DOHH2 (cell line): ENCODE data around the gene GSX2.

ENCODE experiments used
- H3F3A ChIP-seq: fragments of 200-600 bp; sonication (generic), shearing (Covaris generic); 2 replicates; pipeline ENCODE4 v1.6.0; 2016; ENCODE audit warnings: antibody characterized with exemption, mild to moderate bottlenecking; ENCODE audit not compliant: control insufficient read depth, insufficient read depth
- H3K27ac ChIP-seq: fragments of 200-600 bp; sonication (generic); 2 replicates; pipeline ENCODE4 v1.5.1; 2014; ENCODE audit warnings: low read depth, mild to moderate bottlenecking, low read length, moderate library complexity
- H3K27me3 ChIP-seq: fragments of 200-600 bp; sonication (generic); 2 replicates; pipeline ENCODE4 v1.6.1; 2014; ENCODE audit warnings: mild to moderate bottlenecking, low read length, mixed read lengths; ENCODE audit not compliant: control insufficient read depth
- H3K36me3 ChIP-seq: fragments of 200-600 bp; sonication (generic); 2 replicates; pipeline ENCODE4 v1.6.1; 2014; ENCODE audit warnings: mild to moderate bottlenecking, low read length, moderate library complexity, mixed read lengths; ENCODE audit not compliant: control insufficient read depth
- H3K4me1 ChIP-seq: fragments of 200-600 bp; sonication (generic); 2 replicates; pipeline ENCODE4 v1.6.1; 2014; ENCODE audit warnings: mild to moderate bottlenecking, low read length, mixed read lengths; ENCODE audit not compliant: control insufficient read depth
- H3K4me2 ChIP-seq: fragments of 200-600 bp; sonication (generic); 2 replicates; pipeline ENCODE4 v1.6.0; 2014; ENCODE audit warnings: mild to moderate bottlenecking, low read length, moderate library complexity
- H3K4me3 ChIP-seq: fragments of 200-600 bp; sonication (generic); 2 replicates; pipeline ENCODE4 v1.5.1; 2014; ENCODE audit warnings: mild to moderate bottlenecking, low read length, mixed read lengths
- H3K79me2 ChIP-seq: fragments of 200-600 bp; sonication (generic); 2 replicates; pipeline ENCODE4 v1.6.1; 2014; ENCODE audit warnings: mild to moderate bottlenecking, low read length, mixed read lengths; ENCODE audit not compliant: control insufficient read depth
- H3K9me2 ChIP-seq: fragments of 200-600 bp; sonication (generic); replicated peaks from 2 replicates; pipeline ENCODE4 v1.6.1; 2014; ENCODE audit warnings: mild to moderate bottlenecking, low read length, mixed read lengths; ENCODE audit not compliant: control insufficient read depth
- H3K9me3 ChIP-seq: fragments of 200-600 bp; sonication (generic); 2 replicates; pipeline ENCODE4 v1.6.1; 2014; ENCODE audit warnings: antibody characterized with exemption, low read length, mixed read lengths; ENCODE audit not compliant: control insufficient read depth, insufficient read depth
- H4K20me1 ChIP-seq: fragments of 200-600 bp; sonication (generic); 2 replicates; pipeline ENCODE4 v1.6.0; 2014; ENCODE audit warnings: low read depth, mild to moderate bottlenecking, antibody characterized with exemption, low read length, moderate library complexity; ENCODE audit not compliant: control insufficient read depth, insufficient read depth
- CTCF ChIP-seq: fragments of 200-600 bp; sonication (generic); IDR thresholded peaks from one replicate; pipeline ENCODE4 v1.5.1; 2014; ENCODE audit warnings: antibody characterized with exemption, mild to moderate bottlenecking, low read depth, low read length; ENCODE audit not compliant: poor library complexity, severe bottlenecking
- EZH2phosphoT487 ChIP-seq: fragments of 200-600 bp; sonication (generic); IDR thresholded peaks from 2 replicates; pipeline ENCODE4 v1.6.1; 2017; ENCODE audit warnings: borderline replicate concordance, mild to moderate bottlenecking, antibody characterized with exemption, low read length, moderate library complexity, mixed read lengths

The GSX2 gene

GRCh38 chr4:54095110-54095825, 4.7 kb upstream of the GSX2 start:
- Histone ChIP-seq H3K27ac (no peak overlapping the region), H3K9me2 (no peaks in the 10 kb centered on the region), H3K27me3 (peaks cover 98% of the 10 kb centered on the region), H3K4me2 (no peak overlapping the region), H3K4me3 (no peak overlapping the region), H3K9me3 (no peaks in the 10 kb centered on the region), H3K36me3 (no peaks in the 10 kb centered on the region), H3F3A (no peaks in the 10 kb centered on the region), H3K4me1 (peaks cover 50% of the 10 kb centered on the region), H3K79me2 (no peaks in the 10 kb centered on the region), H4K20me1 (no peaks in the 10 kb centered on the region)
- TF ChIP-seq CTCF, result no peak
- no peak for TF ChIP-seq EZH2phosphoT487

DNA sequence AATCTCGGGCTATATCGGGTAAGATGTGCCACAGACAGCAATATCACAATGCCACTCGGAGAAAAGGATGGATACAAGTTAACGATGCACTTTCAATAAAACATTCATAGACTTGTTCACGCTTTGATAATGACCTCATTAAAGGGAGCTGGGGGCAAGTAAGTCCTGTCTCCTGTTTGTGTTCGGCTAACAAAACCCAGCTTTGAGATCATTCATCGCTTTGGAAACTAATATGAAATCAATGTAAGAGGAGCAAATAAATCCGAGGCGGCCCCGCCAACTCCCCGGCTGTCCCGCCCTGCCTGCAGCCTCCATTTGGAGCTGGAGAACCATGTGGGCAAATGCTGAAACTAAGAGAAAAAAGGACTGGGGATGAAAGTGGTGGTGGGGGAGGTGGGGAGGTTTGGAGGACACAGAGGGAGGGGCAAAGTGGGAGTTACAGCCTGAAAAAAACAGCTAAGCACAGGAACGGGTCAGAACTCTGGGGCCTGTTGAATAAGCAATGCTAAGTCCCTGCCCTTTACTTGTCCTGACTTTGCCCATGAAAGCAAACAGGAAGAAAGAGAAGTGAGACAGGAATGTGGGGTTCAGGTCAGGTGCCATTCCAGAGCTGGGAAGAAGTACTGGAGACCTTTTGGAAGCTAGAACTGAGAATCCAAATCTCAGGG, 3.5 kb upstream of the GSX2 start:
- peaks cover 55% of the 10 kb centered on the region for H3K4me1 ChIP-seq
- no peaks in the 10 kb centered on the region for H3F3A ChIP-seq
- no peaks in the 10 kb centered on the region for H3K36me3 ChIP-seq
- H4K20me1 ChIP-seq, result no peaks in the 10 kb centered on the region
- no peaks in the 10 kb centered on the region for H3K79me2 ChIP-seq
- H3K9me3 ChIP-seq, result no peaks in the 10 kb centered on the region
- TF ChIP-seq EZH2phosphoT487, result no peak
- TF ChIP-seq CTCF, result no peak
- no peaks in the 10 kb centered on the region for H3K9me2 ChIP-seq
- no peak overlapping the region for H3K4me2 ChIP-seq
- H3K27ac ChIP-seq, result no peak overlapping the region
- peaks cover 99% of the 10 kb centered on the region for H3K27me3 ChIP-seq
- no peak overlapping the region for H3K4me3 ChIP-seq

GRCh38 chr4:54097152-54097551, 2.8 kb upstream of the GSX2 start:
- no peaks in the 10 kb centered on the region for H3K36me3 ChIP-seq
- no peaks in the 10 kb centered on the region for H4K20me1 ChIP-seq
- no peaks in the 10 kb centered on the region for H3K9me3 ChIP-seq
- no peaks in the 10 kb centered on the region for H3K79me2 ChIP-seq
- H3K27me3 ChIP-seq, result peaks cover 100% of the 10 kb centered on the region
- H3F3A ChIP-seq, result no peaks in the 10 kb centered on the region; the same call in 1 of the 2 replicates
- TF ChIP-seq EZH2phosphoT487, result no peak
- TF ChIP-seq CTCF, result no peak
- H3K9me2 ChIP-seq, result no peaks in the 10 kb centered on the region
- peaks cover 55% of the 10 kb centered on the region for H3K4me1 ChIP-seq
- no peak overlapping the region for H3K4me2 ChIP-seq
- no peak overlapping the region for H3K4me3 ChIP-seq
- H3K27ac ChIP-seq, result no peak overlapping the region
